H1 (cell line): ENCODE measurements around the gene NAT9. TPM values are rescaled to one million over a fixed set of nuclear protein-coding genes. Genes with fewer than 3 reads are reported as not detected.

Experiments
- CTCF ChIA-PET: fragments of 300-600 bp; sonication (Branson Sonifier 250); formaldehyde crosslinking; loops from one replicate; lab custom pipeline; 2021; ENCODE audit not compliant: partially characterized antibody; lab: Charles Lee
- POLR2A ChIA-PET: fragments of 300-600 bp; sonication (Branson Sonifier 250); formaldehyde crosslinking; loops from one replicate; lab custom pipeline; 2021; ENCODE audit warnings: inconsistent platforms; ENCODE audit not compliant: partially characterized antibody; lab: Charles Lee
- DNase-seq, 2 experiments: peaks; one replicate each; pipeline versions ENCODE4 v3.0.0 to v3.0.0-alpha.2; 2010 to 2022; ENCODE audit warnings: low spot score in 2 of 2, low read depth in 1 of 2, mixed read lengths in 1 of 2
- FAIRE-seq: peaks from 2 replicates; lab custom pipeline; 2011; peaks lifted over from hg19 to GRCh38; lab: Jason Lieb, UNC
- H2AFZ ChIP-seq: 2 replicates; pipeline ENCODE4 v1.8.1; 2012; ENCODE audit warnings: low read length, inconsistent platforms
- H2AK5ac ChIP-seq: 2 replicates; pipeline ENCODE4 v1.6.1; 2013; ENCODE audit warnings: low read depth, low read length
- H2BK120ac ChIP-seq: replicated peaks from 2 replicates; pipeline ENCODE3; 2013; ENCODE audit warnings: low read depth, low read length, inconsistent platforms
- H2BK12ac ChIP-seq: 2 replicates; pipeline ENCODE4 v1.6.1; 2013; ENCODE audit warnings: low read depth, low read length
- H2BK15ac ChIP-seq: 2 replicates; pipeline ENCODE4 v1.6.1; 2013; ENCODE audit warnings: low read length
- H2BK20ac ChIP-seq: 2 replicates; pipeline ENCODE4 v1.6.1; 2013; ENCODE audit warnings: low read length
- H2BK5ac ChIP-seq: 2 replicates; pipeline ENCODE4 v1.6.1; 2013; ENCODE audit warnings: low read depth, low read length
- H3K14ac ChIP-seq: 2 replicates; pipeline ENCODE4 v1.6.1; 2013; ENCODE audit warnings: inconsistent platforms; ENCODE audit not compliant: insufficient read length
- H3K18ac ChIP-seq: 2 replicates; pipeline ENCODE4 v1.6.1; 2013; ENCODE audit warnings: low read length; ENCODE audit errors: extremely low read depth
- H3K23ac ChIP-seq: 2 replicates; pipeline ENCODE4 v1.6.1; 2013; ENCODE audit warnings: inconsistent platforms; ENCODE audit not compliant: insufficient read length
- H3K23me2 ChIP-seq: 2 replicates; pipeline ENCODE4 v1.6.1; 2013; ENCODE audit warnings: low read depth, low read length
- H3K27ac ChIP-seq: 2 replicates; pipeline ENCODE4 v1.6.1; 2011; ENCODE audit warnings: low read depth, low read length, inconsistent platforms
- H3K27me3 ChIP-seq, 4 experiments: replicated peaks in 1 of 4; 1 replicate in 1 of 4; 2 replicates in 3 of 4; pipeline versions ENCODE4 v1.6.1 to v1.8.1; 2011 to 2013; ENCODE audit warnings: low read length in 3 of 4, mild to moderate bottlenecking in 3 of 4, inconsistent platforms in 2 of 4, mixed read lengths in 2 of 4, moderate library complexity in 1 of 4; ENCODE audit not compliant: control insufficient read depth in 3 of 4, insufficient read depth in 3 of 4; ENCODE audit errors: extremely low read depth in 1 of 4
- H3K36me3 ChIP-seq, 4 experiments: 2 replicates each; pipeline versions ENCODE4 v1.6.1 to v1.8.1; 2011 to 2013; ENCODE audit warnings: mild to moderate bottlenecking in 4 of 4, low read length in 3 of 4, moderate library complexity in 2 of 4, control low read depth in 1 of 4, inconsistent platforms in 1 of 4; ENCODE audit not compliant: insufficient read depth in 4 of 4, control insufficient read depth in 2 of 4
- H3K4ac ChIP-seq: replicated peaks from 2 replicates; pipeline ENCODE3; 2013; ENCODE audit warnings: low read length, low read depth, mixed read lengths, inconsistent platforms; ENCODE audit not compliant: insufficient read length
- H3K4me1 ChIP-seq, 4 experiments: replicated peaks in 1 of 4; 1 replicate in 1 of 4; 2 replicates in 3 of 4; pipeline versions ENCODE4 v1.6.1 to v1.8.1; 2011 to 2013; ENCODE audit warnings: low read length in 3 of 4, inconsistent platforms in 2 of 4, mixed read lengths in 1 of 4; ENCODE audit not compliant: insufficient read depth in 4 of 4, control insufficient read depth in 3 of 4
- H3K4me2 ChIP-seq, 2 experiments: 2 replicates each; pipeline versions ENCODE4 v1.6.1 to v1.8.1; 2011 to 2013; ENCODE audit warnings: low read depth in 2 of 2, low read length in 2 of 2, control low read depth in 1 of 2, inconsistent platforms in 1 of 2, mild to moderate bottlenecking in 1 of 2; ENCODE audit not compliant: insufficient read depth in 1 of 2
- H3K4me3 ChIP-seq, 4 experiments: fragments of 200-600, 300-600 bp in 1 of 4; sonication (generic), shearing (Covaris generic), sonication (Bioruptor Twin) in 1 of 4; 2 replicates each; pipeline versions ENCODE4 v1.5.1 to v1.8.1; 2011 to 2016; ENCODE audit warnings: low read length in 4 of 4, low read depth in 3 of 4, control low read depth in 2 of 4, inconsistent platforms in 2 of 4, mild to moderate bottlenecking in 2 of 4, mixed read lengths in 1 of 4, moderate library complexity in 1 of 4; ENCODE audit not compliant: insufficient read depth in 2 of 4; ENCODE audit errors: extremely low read depth in 1 of 4
- H3K56ac ChIP-seq: replicated peaks from 2 replicates; pipeline ENCODE3; 2013; ENCODE audit warnings: low read depth, mild to moderate bottlenecking, mixed read lengths, low read length, inconsistent platforms; ENCODE audit not compliant: insufficient read length
- H3K79me1 ChIP-seq: 2 replicates; pipeline ENCODE4 v1.6.1; 2013; ENCODE audit warnings: low read depth, low read length, control low read depth
- H3K79me2 ChIP-seq, 2 experiments: 2 replicates each; pipeline versions ENCODE4 v1.6.1 to v1.8.1; 2012 to 2013; ENCODE audit warnings: low read length in 2 of 2, mild to moderate bottlenecking in 2 of 2, inconsistent platforms in 1 of 2; ENCODE audit not compliant: insufficient read depth in 2 of 2, control insufficient read depth in 1 of 2
- H3K9ac ChIP-seq, 4 experiments: replicated peaks in 1 of 4; 1 replicate in 1 of 4; 2 replicates in 3 of 4; pipeline versions ENCODE4 v1.6.1 to v1.8.1; 2011 to 2013; ENCODE audit warnings: low read depth in 3 of 4, low read length in 3 of 4, control low read depth in 2 of 4, mild to moderate bottlenecking in 2 of 4, moderate library complexity in 2 of 4, inconsistent platforms in 1 of 4; ENCODE audit errors: extremely low read depth in 1 of 4
- H3K9me3 ChIP-seq, 2 experiments: 2 replicates each; pipeline versions ENCODE4 v1.6.1 to v1.8.1; 2012 to 2013; ENCODE audit warnings: mild to moderate bottlenecking in 2 of 2, moderate library complexity in 2 of 2, control low read depth in 1 of 2, inconsistent platforms in 1 of 2, low read depth in 1 of 2, low read length in 1 of 2, mixed read lengths in 1 of 2; ENCODE audit not compliant: insufficient read depth in 2 of 2
- H4K20me1 ChIP-seq, 2 experiments: replicated peaks in 1 of 2; 2 replicates each; pipeline versions ENCODE3 to v1.8.1; 2011 to 2013; ENCODE audit warnings: inconsistent platforms in 2 of 2, low read length in 2 of 2, mild to moderate bottlenecking in 1 of 2; ENCODE audit not compliant: insufficient read depth in 2 of 2, control insufficient read depth in 1 of 2
- H4K5ac ChIP-seq: 2 replicates; pipeline ENCODE4 v1.6.1; 2013; ENCODE audit warnings: low read length, low read depth, mixed read lengths, inconsistent platforms; ENCODE audit not compliant: insufficient read length
- H4K8ac ChIP-seq: 2 replicates; pipeline ENCODE4 v1.8.0; 2013; ENCODE audit warnings: mild to moderate bottlenecking, moderate library complexity, low read length, inconsistent platforms; ENCODE audit not compliant: insufficient read depth; ENCODE audit errors: extremely low read depth
- H4K91ac ChIP-seq: replicated peaks from 2 replicates; pipeline ENCODE3; 2013; ENCODE audit warnings: low read length, mixed read lengths, inconsistent platforms; ENCODE audit not compliant: insufficient read length
- GABPA ChIP-seq: IDR thresholded peaks from 2 replicates; pipeline ENCODE4 v1.6.1; 2011; ENCODE audit warnings: mild to moderate bottlenecking, low read length, moderate library complexity, borderline replicate concordance; ENCODE audit not compliant: insufficient read depth
- KDM4A ChIP-seq: IDR thresholded peaks from one replicate; pipeline ENCODE4 v1.7.1; 2012; ENCODE audit warnings: low read depth, mild to moderate bottlenecking, moderate library complexity, low read length, inconsistent platforms; ENCODE audit not compliant: severe bottlenecking
- RAD21 ChIP-seq, 2 experiments: IDR thresholded peaks in 1 of 2; conservative IDR thresholded peaks in 1 of 2; 2 replicates each; pipeline ENCODE4 v1.6.1; 2011; ENCODE audit warnings: low read depth in 2 of 2, low read length in 2 of 2, improper control_type of control experiment in 1 of 2, inconsistent platforms in 1 of 2, mild to moderate bottlenecking in 1 of 2, moderate library complexity in 1 of 2
- RBBP5 ChIP-seq: IDR thresholded peaks from 2 replicates; pipeline ENCODE4 v1.7.1; 2012; ENCODE audit warnings: low read depth, mild to moderate bottlenecking, inconsistent platforms, low read length, moderate library complexity, borderline replicate concordance
- SIN3A ChIP-seq, 2 experiments: IDR thresholded peaks in 1 of 2; conservative IDR thresholded peaks in 1 of 2; 2 replicates each; pipeline ENCODE4 v1.6.1; 2011 to 2012; ENCODE audit warnings: low read length in 2 of 2, improper control_type of control experiment in 1 of 2, low read depth in 1 of 2, mild to moderate bottlenecking in 1 of 2
- WGBS, 2 experiments: shearing (Covaris generic) in 1 of 2; methylation state at CpG; one replicate each; pipeline versions ENCODE4 v1.1.6 to v1.1.7; 2013 to 2015; ENCODE audit warnings: low lambda C conversion rate in 2 of 2, mixed read lengths in 2 of 2, inconsistent platforms in 1 of 2, low coverage in 1 of 2, missing lambda C conversion rate in 1 of 2; ENCODE audit not compliant: insufficient replicate concordance in 2 of 2, insufficient coverage in 1 of 2, insufficient read length in 1 of 2; ENCODE audit errors: extremely low coverage in 1 of 2, missing lambda C conversion rate in 1 of 2; 5-methylcytosine and 5-hydroxymethylcytosine counted together
- polyA plus RNA-seq, 7 experiments: library from polyadenylated mRNA; depleted of rRNA in 3 of 7; stranded (reverse) in 5 of 7; unstranded in 2 of 7; fragments of >200 nt in 5 of 7; fragments of 200-250 nt in 2 of 7; gene quantifications; 1 replicate in 5 of 7; 2 replicates in 1 of 7; 4 replicates in 1 of 7; pipeline versions ENCODE4 v1.2.1 to v1.2.3, GENCODE V29; 2011 to 2013; ENCODE audit warnings: missing spikeins in 2 of 7, mixed read lengths in 2 of 7
- total RNA-seq: library from RNA; stranded (reverse); fragmentation: NEBNext Ultra II Directional; extraction: Animal tissue kit (Norgen Biotek cat#: 25700); gene quantifications from 2 replicates; pipeline ENCODE4 v1.2.1, GENCODE V29; 2021
- TF ChIP-seq, protein P1 (sequence below), 3 experiments: IDR thresholded peaks; 1 replicate in 2 of 3; 2 replicates in 1 of 3; pipeline versions ENCODE4 v1.5.1 to v1.6.1; 2011; ENCODE audit warnings: low read length in 3 of 3, mild to moderate bottlenecking in 3 of 3, inconsistent platforms in 2 of 3, low read depth in 1 of 3, moderate library complexity in 1 of 3; ENCODE audit not compliant: insufficient read depth in 1 of 3; ENCODE audit errors: control extremely low read depth in 1 of 3

Gene NAT9
- total and polyA plus RNA-seq, 2 of the 8 experiments (the other 6 are each of a cell fraction or from before 2014, with no cell fraction given) = 32.3 to 42.7 TPM

DNA sequence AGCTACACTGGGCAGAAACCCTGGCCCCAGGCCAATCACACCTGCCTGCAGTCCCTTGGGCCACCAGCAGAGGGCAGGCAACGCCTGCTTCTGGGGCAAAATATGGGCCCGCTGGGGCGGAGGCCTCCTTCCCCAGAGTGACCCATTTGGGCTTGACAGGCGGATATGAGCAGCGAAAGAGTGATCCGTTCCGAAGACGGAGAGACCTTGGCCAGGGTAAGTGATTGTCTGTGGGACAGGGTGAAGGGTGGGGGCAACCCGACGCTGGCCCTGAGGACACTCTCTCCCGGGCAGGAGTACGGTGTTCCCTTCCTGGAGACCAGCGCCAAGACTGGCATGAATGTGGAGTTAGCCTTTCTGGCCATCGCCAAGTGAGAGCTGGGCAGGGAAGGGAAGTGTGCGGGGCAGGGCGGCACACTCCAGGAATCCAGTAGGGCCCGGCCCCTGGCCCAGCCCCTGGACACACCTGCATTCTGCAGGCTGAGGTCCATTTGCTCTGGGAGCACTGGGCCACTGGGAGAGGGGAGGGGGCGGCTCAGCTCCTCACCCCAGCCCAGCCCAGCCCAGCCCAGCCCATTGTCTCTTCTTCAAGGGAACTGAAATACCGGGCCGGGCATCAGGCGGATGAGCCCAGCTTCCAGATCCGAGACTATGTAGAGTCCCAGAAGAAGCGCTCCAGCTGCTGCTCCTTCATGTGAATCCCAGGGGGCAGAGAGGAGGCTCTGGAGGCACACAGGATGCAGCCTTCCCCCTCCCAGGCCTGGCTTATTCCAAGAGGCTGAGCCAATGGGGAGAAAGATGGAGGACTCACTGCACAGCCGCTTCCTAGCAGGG lies 31.2 kb downstream of the NAT9 start:
- Histone ChIP-seq H4K5ac (peak overlapping the region; percentile 36), H3K18ac (peak overlapping the region; percentile 62), H3K36me3 (no peaks in the 10 kb centered on the region), H3K23ac (no peak overlapping the region), H3K4me2 (peak overlapping the region; percentile 15 to 74), H3K4me3 (peak overlapping the region in 3 of 4 experiments; percentile 22 to 52 (median 24); a peak in 6 of 8 replicates), H3K9ac (no peak overlapping the region), H3K9me3 (no peaks in the 10 kb centered on the region), H2BK5ac (no peak overlapping the region), H3K4ac (no peak overlapping the region), H2AFZ (0 out of 2 replicates have a peak overlapping the region, but pooled peaks have one; percentile 7), H2AK5ac (no peak overlapping the region), H2BK12ac (peak overlapping the region; percentile 71; the same call in 1 of the 2 replicates), H3K14ac (no peak overlapping the region), H3K79me2 (peaks cover 0 to 8% of the 10 kb centered on the region in 2 experiments; a peak in 3 of 4 replicates), H4K91ac (no peak overlapping the region), H2BK120ac (no peak overlapping the region), H2BK15ac (no peak overlapping the region), H3K4me1 (peaks cover 5 to 26% (median 16%) of the 10 kb centered on the region in 4 experiments), H3K27me3 (no peaks in the 10 kb centered on the region), H3K56ac (no peak overlapping the region), H3K79me1 (peaks cover under 1% of the 10 kb centered on the region; the same call in 1 of the 2 replicates), H3K27ac (no peak overlapping the region), H4K20me1 (peaks cover 6 to 7% of the 10 kb centered on the region in 2 experiments), H3K23me2 (peaks cover 9% of the 10 kb centered on the region), H4K8ac (peak overlapping the region; percentile 85), H2BK20ac (no peak overlapping the region)
- 19% methylated on average over 22 of the region's 24 CpGs; no CpG with 5 or more reads in 1 of the 2 experiments for WGBS, 2 experiments
- ChIA-PET CTCF (interaction anchor here (0.6 to 4.7 kb wide), 48 partner anchors 9 to 366 kb away, joined by 3 to 388 read pairs (median 5); partner anchors contain the start of genes CD300LF, MRPL58, NAT9 and RAB37), POLR2A (interaction anchor here (0.9 to 9.3 kb wide), 11 partner anchors 8 to 116 kb away, joined by 3 to 60 read pairs (median 5); partner anchors contain the start of genes NAT9 and RAB37)
- DNase-seq (peak in 1 of 2 experiments; percentile 100), FAIRE-seq (peak; percentile 28)
- peak; percentile 18 to 73; a peak in 2 of 4 replicates for TF ChIP-seq SIN3A (conservative IDR thresholded peaks at IDR 0.05 in 1 of 2, IDR thresholded peaks at IDR 0.05 in 1 of 2; ENCODE audit: low read depth in 1 of 2, low read length in 2 of 2)
- TF ChIP-seq, protein P1, sequence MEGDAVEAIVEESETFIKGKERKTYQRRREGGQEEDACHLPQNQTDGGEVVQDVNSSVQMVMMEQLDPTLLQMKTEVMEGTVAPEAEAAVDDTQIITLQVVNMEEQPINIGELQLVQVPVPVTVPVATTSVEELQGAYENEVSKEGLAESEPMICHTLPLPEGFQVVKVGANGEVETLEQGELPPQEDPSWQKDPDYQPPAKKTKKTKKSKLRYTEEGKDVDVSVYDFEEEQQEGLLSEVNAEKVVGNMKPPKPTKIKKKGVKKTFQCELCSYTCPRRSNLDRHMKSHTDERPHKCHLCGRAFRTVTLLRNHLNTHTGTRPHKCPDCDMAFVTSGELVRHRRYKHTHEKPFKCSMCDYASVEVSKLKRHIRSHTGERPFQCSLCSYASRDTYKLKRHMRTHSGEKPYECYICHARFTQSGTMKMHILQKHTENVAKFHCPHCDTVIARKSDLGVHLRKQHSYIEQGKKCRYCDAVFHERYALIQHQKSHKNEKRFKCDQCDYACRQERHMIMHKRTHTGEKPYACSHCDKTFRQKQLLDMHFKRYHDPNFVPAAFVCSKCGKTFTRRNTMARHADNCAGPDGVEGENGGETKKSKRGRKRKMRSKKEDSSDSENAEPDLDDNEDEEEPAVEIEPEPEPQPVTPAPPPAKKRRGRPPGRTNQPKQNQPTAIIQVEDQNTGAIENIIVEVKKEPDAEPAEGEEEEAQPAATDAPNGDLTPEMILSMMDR (IDR thresholded peaks at IDR 0.05; ENCODE audit: control extremely low read depth in 1 of 3, insufficient read depth in 1 of 3, low read depth in 1 of 3, low read length in 3 of 3) = peak; percentile 97 to 99 (median 98)
- peak; percentile 99 for TF ChIP-seq RAD21 (IDR thresholded peaks at IDR 0.05 in 1 of 2, conservative IDR thresholded peaks at IDR 0.05 in 1 of 2; ENCODE audit: low read depth in 2 of 2, low read length in 2 of 2)
- TF ChIP-seq GABPA = peak; percentile 17; the same call in 1 of the 2 replicates
- TF ChIP-seq RBBP5 = 0 out of 2 replicates have a peak, but pooled peaks have one; percentile 43
- TF ChIP-seq KDM4A = no peak
